ENCODE data around the gene MYCN. TPM values are rescaled to one million over a fixed set of nuclear protein-coding genes. Genes with fewer than 3 reads are reported as not detected.

Gene MYCN
- total and polyA plus RNA-seq, 2 of the 8 experiments (the other 6 are each of a cell fraction or from before 2014, with no cell fraction given), result 87.8 to 137 TPM

DNA sequence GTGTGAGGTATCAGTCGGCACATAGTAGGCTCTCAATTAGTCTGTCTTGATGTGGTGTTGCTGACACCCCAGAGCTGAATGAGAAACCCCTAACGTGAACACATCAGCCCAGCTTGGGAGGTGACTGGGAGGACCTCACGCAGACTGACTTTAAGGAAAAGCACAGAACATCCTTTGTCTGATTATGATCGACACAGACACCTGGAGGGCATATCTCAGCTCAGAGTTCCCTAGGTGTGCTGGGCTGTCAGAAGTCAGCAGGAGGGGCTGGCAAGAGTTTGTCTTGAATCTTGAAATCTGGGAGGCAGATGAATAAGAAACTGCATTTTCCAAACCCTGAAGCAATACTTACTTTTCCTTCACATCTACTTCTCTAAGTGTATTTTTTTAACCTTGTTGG lies 16.8 kb upstream of the MYCN start:
- Histone ChIP-seq H3K79me1 (ENCODE audit: low read depth, low read length) (no peaks in the 10 kb centered on the region), H4K5ac (ENCODE audit: insufficient read length, low read depth, low read length) (no peak overlapping the region), H3K9me3 (ENCODE audit: insufficient read depth in 2 of 2, low read depth in 1 of 2, low read length in 1 of 2) (no peaks in the 10 kb centered on the region), H3K36me3 (ENCODE audit: control insufficient read depth in 2 of 4, insufficient read depth in 4 of 4, low read length in 3 of 4) (no peaks in the 10 kb centered on the region), H2BK20ac (ENCODE audit: low read length) (no peak overlapping the region), H4K8ac (ENCODE audit: extremely low read depth, insufficient read depth, low read length) (no peak overlapping the region), H2AK5ac (ENCODE audit: low read depth, low read length) (no peak overlapping the region), H2BK120ac (replicated peaks; ENCODE audit: low read depth, low read length) (no peak overlapping the region), H4K20me1 (replicated peaks in 1 of 2; ENCODE audit: control insufficient read depth in 1 of 2, insufficient read depth in 2 of 2, low read length in 2 of 2) (no peaks in the 10 kb centered on the region), H4K91ac (replicated peaks; ENCODE audit: insufficient read length, low read length) (no peak overlapping the region), H3K23ac (ENCODE audit: insufficient read length) (no peak overlapping the region), H3K27ac (ENCODE audit: low read depth, low read length) (no peak overlapping the region), H3K9ac (replicated peaks in 1 of 4; ENCODE audit: extremely low read depth in 1 of 4, low read depth in 3 of 4, low read length in 3 of 4) (no peak overlapping the region), H3K27me3 (replicated peaks in 1 of 4; ENCODE audit: control insufficient read depth in 3 of 4, extremely low read depth in 1 of 4, insufficient read depth in 3 of 4, low read length in 3 of 4) (no peaks in the 10 kb centered on the region), H3K23me2 (ENCODE audit: low read depth, low read length) (no peaks in the 10 kb centered on the region), H3K79me2 (ENCODE audit: control insufficient read depth in 1 of 2, insufficient read depth in 2 of 2, low read length in 2 of 2) (no peaks in the 10 kb centered on the region), H3K56ac (replicated peaks; ENCODE audit: insufficient read length, low read depth, low read length) (no peak overlapping the region), H2BK12ac (ENCODE audit: low read depth, low read length) (no peak overlapping the region), H2AFZ (ENCODE audit: low read length) (no peak overlapping the region), H3K4ac (replicated peaks; ENCODE audit: insufficient read length, low read depth, low read length) (no peak overlapping the region), H2BK5ac (ENCODE audit: low read depth, low read length) (no peak overlapping the region), H2BK15ac (ENCODE audit: low read length) (no peak overlapping the region), H3K4me1 (replicated peaks in 1 of 4; ENCODE audit: control insufficient read depth in 3 of 4, insufficient read depth in 4 of 4, low read length in 3 of 4) (peaks cover 0 to 3% (median under 1%) of the 10 kb centered on the region in 4 experiments; a peak in 1 of 7 replicates), H3K18ac (ENCODE audit: extremely low read depth, low read length) (no peak overlapping the region), H3K4me3 (ENCODE audit: extremely low read depth in 1 of 4, insufficient read depth in 2 of 4, low read depth in 3 of 4, low read length in 4 of 4) (no peak overlapping the region), H3K14ac (ENCODE audit: insufficient read length) (no peak overlapping the region), H3K4me2 (ENCODE audit: insufficient read depth in 1 of 2, low read depth in 2 of 2, low read length in 2 of 2) (no peak overlapping the region)
- WGBS, 2 experiments (ENCODE audit: extremely low coverage in 1 of 2, insufficient coverage in 1 of 2, insufficient read length in 1 of 2, insufficient replicate concordance in 2 of 2, low coverage in 1 of 2, low lambda C conversion rate in 2 of 2, missing lambda C conversion rate in 1 of 2), result 90% methylated on average over 4 of the region's 4 CpGs; no CpG with 5 or more reads in 1 of the 2 experiments
- DNase-seq (ENCODE audit: low read depth in 1 of 2, low spot score in 2 of 2) (no peak), FAIRE-seq (no peak)
- ChIA-PET CTCF (ENCODE audit: partially characterized antibody) (interaction anchor here (1.1 to 1.4 kb wide), 2 partner anchors 10 to 63 kb away, joined by 3 to 4 read pairs; no protein-coding TSS in a partner anchor), POLR2A (ENCODE audit: partially characterized antibody) (no interaction called here)
- TF ChIP-seq SP4 (IDR thresholded peaks at IDR 0.05; ENCODE audit: low read length) (no peak), ATF3 (IDR thresholded peaks at IDR 0.05; ENCODE audit: insufficient read depth, low read depth, low read length) (no peak), MAX (IDR thresholded peaks at IDR 0.05) (no peak)
- TF ChIP-seq, protein P1, sequence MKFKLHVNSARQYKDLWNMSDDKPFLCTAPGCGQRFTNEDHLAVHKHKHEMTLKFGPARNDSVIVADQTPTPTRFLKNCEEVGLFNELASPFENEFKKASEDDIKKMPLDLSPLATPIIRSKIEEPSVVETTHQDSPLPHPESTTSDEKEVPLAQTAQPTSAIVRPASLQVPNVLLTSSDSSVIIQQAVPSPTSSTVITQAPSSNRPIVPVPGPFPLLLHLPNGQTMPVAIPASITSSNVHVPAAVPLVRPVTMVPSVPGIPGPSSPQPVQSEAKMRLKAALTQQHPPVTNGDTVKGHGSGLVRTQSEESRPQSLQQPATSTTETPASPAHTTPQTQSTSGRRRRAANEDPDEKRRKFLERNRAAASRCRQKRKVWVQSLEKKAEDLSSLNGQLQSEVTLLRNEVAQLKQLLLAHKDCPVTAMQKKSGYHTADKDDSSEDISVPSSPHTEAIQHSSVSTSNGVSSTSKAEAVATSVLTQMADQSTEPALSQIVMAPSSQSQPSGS (IDR thresholded peaks at IDR 0.05; ENCODE audit: low read length), result no peak
